ENCODE measurements around the gene ASPG.

ASPG gene

GRCh38 chr14:104094056-104094708 lies 8.7 kb downstream of the ASPG start:
- DNase-seq, result no peak
- Mint-ChIP-seq H3K27ac (peak overlapping the region; percentile 14), H3K4me1 (peaks cover 4% of the 10 kb centered on the region), H3K4me3 (no peak overlapping the region), H3K9me3 (no peaks in the 10 kb centered on the region), H3K36me3 (no peaks in the 10 kb centered on the region), H3K27me3 (peaks cover 4% of the 10 kb centered on the region)
- CTCF ChIA-PET, result interaction anchor here (0.8 to 3.8 kb wide), 7 partner anchors 10 to 471 kb away, joined by 3 to 11 read pairs (median 5); no protein-coding TSS in a partner anchor

- Mint-ChIP-seq H3K4me3 (no peak overlapping the region), H3K36me3 (no peaks in the 10 kb centered on the region), H3K4me1 (peaks cover 4% of the 10 kb centered on the region), H3K27ac (peak overlapping the region; percentile 14), H3K9me3 (no peaks in the 10 kb centered on the region), H3K27me3 (peaks cover 4% of the 10 kb centered on the region)
- peak; percentile 81 for DNase-seq
- CTCF ChIA-PET, result interaction anchor here (0.8 to 3.8 kb wide), 5 partner anchors 11 to 470 kb away, joined by 3 to 11 read pairs (median 5); no protein-coding TSS in a partner anchor
Observed at GRCh38 chr14:104094709-104095425, 9.4 kb downstream of the ASPG start.

GRCh38 chr14:104095426-104096310 lies 10.2 kb downstream of the ASPG start:
- Mint-ChIP-seq H3K4me3 (no peak overlapping the region), H3K4me1 (peaks cover 4% of the 10 kb centered on the region), H3K36me3 (no peaks in the 10 kb centered on the region), H3K27ac (no peak overlapping the region), H3K9me3 (no peaks in the 10 kb centered on the region), H3K27me3 (peaks cover 4% of the 10 kb centered on the region)
- CTCF ChIA-PET, result interaction anchor here (1.3 to 3.8 kb wide), 4 partner anchors 12 to 469 kb away, joined by 3 to 11 read pairs (median 6); no protein-coding TSS in a partner anchor
- DNase-seq, result no peak

GRCh38 chr14:104096318-104096717 lies 10.8 kb downstream of the ASPG start:
- no peak overlapping the region for H3K27ac Mint-ChIP-seq
- no peak for DNase-seq
- H3K9me3 Mint-ChIP-seq, result no peaks in the 10 kb centered on the region
- no peak overlapping the region for H3K4me3 Mint-ChIP-seq
- peaks cover 4% of the 10 kb centered on the region for H3K4me1 Mint-ChIP-seq
- CTCF ChIA-PET, result interaction anchor here (1.3 kb wide), 1 partner anchor 36 kb away, joined by 3 read pairs; no protein-coding TSS in a partner anchor
- H3K36me3 Mint-ChIP-seq, result no peaks in the 10 kb centered on the region
- H3K27me3 Mint-ChIP-seq, result peaks cover 4% of the 10 kb centered on the region

- H3K4me3 Mint-ChIP-seq, result no peak overlapping the region
Observed at GRCh38 chr14:104096751-104097700, 11.5 kb downstream of the ASPG start.

GRCh38 chr14:104098272-104099095 lies 13.0 kb downstream of the ASPG start:
- Mint-ChIP-seq H3K9me3 (no peaks in the 10 kb centered on the region), H3K36me3 (no peaks in the 10 kb centered on the region), H3K27ac (no peak overlapping the region), H3K4me3 (no peak overlapping the region), H3K27me3 (peaks cover 4% of the 10 kb centered on the region), H3K4me1 (peaks cover 4% of the 10 kb centered on the region)
- CTCF ChIA-PET, result no interaction called here
- DNase-seq, result no peak

More at GRCh38 chr14:104096751-104097700, 11.5 kb downstream of the ASPG start:
- peaks cover 4% of the 10 kb centered on the region for H3K27me3 Mint-ChIP-seq
- no peaks in the 10 kb centered on the region for H3K9me3 Mint-ChIP-seq
- H3K27ac Mint-ChIP-seq, result no peak overlapping the region
- no peaks in the 10 kb centered on the region for H3K36me3 Mint-ChIP-seq
- CTCF ChIA-PET, result interaction anchor here (1.2 to 1.3 kb wide), 2 partner anchors 32 to 35 kb away, joined by 3 to 6 read pairs; no protein-coding TSS in a partner anchor
- peaks cover 4% of the 10 kb centered on the region for H3K4me1 Mint-ChIP-seq
- DNase-seq, result no peak

- no peak overlapping the region for H3K4me3 Mint-ChIP-seq
Observed at GRCh38 chr14:104099096-104100041, 13.9 kb downstream of the ASPG start.

GRCh38 chr14:104100171-104101085 lies 14.9 kb downstream of the ASPG start:
- no peak for DNase-seq
- no peaks in the 10 kb centered on the region for H3K36me3 Mint-ChIP-seq
- peaks cover 4% of the 10 kb centered on the region for H3K27me3 Mint-ChIP-seq
- no peak overlapping the region for H3K27ac Mint-ChIP-seq
- H3K4me1 Mint-ChIP-seq, result no peaks in the 10 kb centered on the region
- CTCF ChIA-PET, result interaction anchor here (0.6 kb wide), 1 partner anchor 452 kb away, joined by 3 read pairs; no protein-coding TSS in a partner anchor
- no peaks in the 10 kb centered on the region for H3K9me3 Mint-ChIP-seq
- H3K4me3 Mint-ChIP-seq, result no peak overlapping the region

More at GRCh38 chr14:104099096-104100041, 13.9 kb downstream of the ASPG start:
- CTCF ChIA-PET, result no interaction called here
- no peaks in the 10 kb centered on the region for H3K36me3 Mint-ChIP-seq
- DNase-seq, result no peak
- H3K9me3 Mint-ChIP-seq, result no peaks in the 10 kb centered on the region
- peaks cover 4% of the 10 kb centered on the region for H3K27me3 Mint-ChIP-seq
- no peak overlapping the region for H3K27ac Mint-ChIP-seq
- peaks cover 2% of the 10 kb centered on the region for H3K4me1 Mint-ChIP-seq

GRCh38 chr14:104101086-104101621 lies 15.7 kb downstream of the ASPG start:
- CTCF ChIA-PET, result interaction anchor here (0.6 kb wide), 1 partner anchor 451 kb away, joined by 3 read pairs; no protein-coding TSS in a partner anchor
- no peak overlapping the region for H3K4me3 Mint-ChIP-seq
- H3K27me3 Mint-ChIP-seq, result peaks cover 1% of the 10 kb centered on the region
- no peaks in the 10 kb centered on the region for H3K36me3 Mint-ChIP-seq
- DNase-seq, result no peak
- H3K27ac Mint-ChIP-seq, result no peak overlapping the region
- H3K9me3 Mint-ChIP-seq, result no peaks in the 10 kb centered on the region
- no peaks in the 10 kb centered on the region for H3K4me1 Mint-ChIP-seq

GRCh38 chr14:104101651-104102281 lies 16.3 kb downstream of the ASPG start:
- H3K36me3 Mint-ChIP-seq, result no peaks in the 10 kb centered on the region
- H3K27me3 Mint-ChIP-seq, result no peaks in the 10 kb centered on the region
- H3K9me3 Mint-ChIP-seq, result no peaks in the 10 kb centered on the region
- no peaks in the 10 kb centered on the region for H3K4me1 Mint-ChIP-seq
- CTCF ChIA-PET, result no interaction called here
- no peak overlapping the region for H3K27ac Mint-ChIP-seq
- no peak overlapping the region for H3K4me3 Mint-ChIP-seq
- no peak for DNase-seq
